GM12873 (cell line): ENCODE results near the gene APCS.

Source experiments
- CTCF ChIP-seq: IDR thresholded peaks from 2 replicates; pipeline ENCODE4 v1.5.1; 2012; ENCODE audit warnings: low read depth, mild to moderate bottlenecking, moderate library complexity, low read length, control low read depth; ENCODE audit not compliant: insufficient read depth; ENCODE audit errors: missing control alignments

APCS gene

GRCh38 chr1:159600894-159601293, 13.3 kb downstream of the APCS start:
- no peak for TF ChIP-seq CTCF

DNA sequence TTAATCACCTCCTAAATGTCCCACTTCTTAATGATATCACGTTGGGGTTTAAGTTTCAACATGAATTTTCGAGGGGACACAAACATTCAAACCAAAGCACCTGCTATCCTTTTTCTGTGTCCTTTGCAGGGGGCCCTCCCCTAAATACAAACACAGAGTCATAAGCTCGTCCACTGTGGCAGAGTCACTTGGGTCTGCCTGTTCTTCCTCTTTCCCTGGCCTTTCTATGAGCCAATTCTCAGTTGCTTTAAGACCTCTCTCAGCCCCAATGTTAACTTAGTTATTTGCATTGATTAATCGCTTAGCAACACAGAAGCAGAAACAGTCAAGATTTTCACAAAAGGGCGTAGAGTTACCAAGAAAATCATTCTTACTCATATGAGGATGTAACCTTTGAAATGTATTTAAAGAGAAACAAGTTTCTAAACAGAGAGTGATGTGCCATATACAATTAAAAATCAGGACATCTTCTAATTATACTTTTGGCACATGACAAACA, 14.9 kb downstream of the APCS start:
- TF ChIP-seq CTCF: no peak

- TF ChIP-seq CTCF: no peak
Observed at GRCh38 chr1:159612211-159612885, 24.7 kb downstream of the APCS start.

GRCh38 chr1:159632922-159633321, 45.3 kb downstream of the APCS start:
- no peak for TF ChIP-seq CTCF
